ENCODE measurements around the gene NCK2. TPM values are rescaled to one million over a fixed set of nuclear protein-coding genes. Genes with fewer than 3 reads are reported as not detected.

NCK2 gene
- total and polyA plus RNA-seq, 2 of the 4 experiments (the other 2 are of a cell fraction): 15.8 to 22.2 TPM

DNA sequence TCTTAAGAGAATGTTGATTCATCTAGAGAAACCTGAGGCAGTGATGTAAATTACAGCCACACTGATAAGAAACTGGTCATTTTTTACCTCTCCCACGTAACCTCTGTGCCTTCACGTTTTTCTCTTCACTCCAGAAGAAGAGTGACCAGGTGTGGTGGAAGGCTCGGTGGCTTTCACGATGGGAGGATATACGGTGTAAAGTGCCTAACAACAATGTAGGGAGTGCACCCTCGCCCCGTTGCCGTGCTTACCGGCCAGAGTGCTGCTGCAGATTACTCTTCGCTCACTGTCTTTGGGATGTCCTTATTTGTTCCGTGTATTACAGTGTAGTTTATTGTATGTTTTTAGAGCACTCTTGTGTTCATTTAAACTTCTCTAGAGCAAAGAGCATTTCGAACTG, 46.5 kb downstream of the NCK2 start:
- Histone ChIP-seq H2BK5ac (ENCODE audit: low read depth, low read length, poor library complexity, severe bottlenecking) (no peak overlapping the region), H4K20me1 (ENCODE audit: insufficient read depth, low read length) (peaks cover 39% of the 10 kb centered on the region), H3K18ac (ENCODE audit: low read depth, low read length) (no peak overlapping the region), H2AK5ac (ENCODE audit: low read depth, low read length) (no peak overlapping the region), H3K4me3 (ENCODE audit: insufficient read depth, low read depth, low read length) (no peak overlapping the region), H3K36me3 (ENCODE audit: control insufficient read depth, insufficient read depth, low read length) (no peaks in the 10 kb centered on the region), H3K79me1 (ENCODE audit: low read depth in 1 of 2, low read length in 2 of 2) (peaks cover 37 to 75% of the 10 kb centered on the region in 2 experiments), H2AK9ac (replicated peaks; ENCODE audit: low read depth, low read length, poor library complexity) (no peak overlapping the region), H4K8ac (ENCODE audit: low read depth in 2 of 2, low read length in 2 of 2) (no peak overlapping the region), H2AFZ (replicated peaks; ENCODE audit: low read length, poor library complexity) (no peak overlapping the region), H2BK20ac (ENCODE audit: low read depth, low read length) (0 out of 2 replicates have a peak overlapping the region, but pooled peaks have one; percentile 5), H3K4me1 (ENCODE audit: control insufficient read depth, insufficient read depth, low read length) (peaks cover 23% of the 10 kb centered on the region), H4K91ac (ENCODE audit: insufficient read depth, low read depth, low read length) (no peak overlapping the region), H3K4ac (ENCODE audit: low read depth, low read length) (no peak overlapping the region; the same call in 1 of the 2 replicates), H3K56ac (ENCODE audit: extremely low read depth, insufficient read depth, low read length) (no peak overlapping the region), H3K23ac (ENCODE audit: low read depth, low read length) (no peak overlapping the region), H2BK15ac (ENCODE audit: low read depth, low read length) (no peak overlapping the region), H3K4me2 (ENCODE audit: low read depth, low read length) (no peak overlapping the region), H3K27ac (ENCODE audit: insufficient read depth, low read length) (no peak overlapping the region), H3K9me3 (ENCODE audit: control insufficient read depth, insufficient read depth, low read length) (no peaks in the 10 kb centered on the region), H3K27me3 (ENCODE audit: control insufficient read depth, insufficient read depth, low read length) (no peaks in the 10 kb centered on the region), H3K9ac (ENCODE audit: low read depth, low read length) (no peak overlapping the region), H4K5ac (ENCODE audit: low read depth, low read length) (no peak overlapping the region), H2BK120ac (ENCODE audit: low read depth, low read length) (no peak overlapping the region), H3K9me1 (ENCODE audit: insufficient read depth, low read length) (peaks cover 36% of the 10 kb centered on the region), H3K14ac (replicated peaks; ENCODE audit: low read depth, low read length) (no peak overlapping the region)
- no peak for DNase-seq
- intact Hi-C loops (cut with micrococcal nuclease) (no loop called here), dilution Hi-C loops (cut with HindIII; ENCODE audit: low sequenced_read_pairs, unreplicated experiment) (no loop called here), in situ Hi-C loops (cut with MboI; ENCODE audit: low sequenced_read_pairs) (loop anchor here (25.0 kb wide), 1 partner anchor 454 kb away; the partner anchor contains the start of genes C2orf49 and TGFBRAP1)
- TF ChIP-seq USF2 (IDR thresholded peaks at IDR 0.05; ENCODE audit: low read depth, low read length) (no peak), MAZ (IDR thresholded peaks at IDR 0.05; ENCODE audit: borderline replicate concordance, low read depth, low read length) (no peak), CEBPB (IDR thresholded peaks at IDR 0.05; ENCODE audit: low read depth, low read length) (no peak), BHLHE40 (IDR thresholded peaks at IDR 0.05; ENCODE audit: low read depth, low read length) (no peak), MAFK (IDR thresholded peaks at IDR 0.05; ENCODE audit: low read depth, low read length) (no peak), ELK1 (IDR thresholded peaks at IDR 0.05; ENCODE audit: borderline replicate concordance, low read depth, low read length) (no peak), POLR2A (IDR thresholded peaks at IDR 0.05; ENCODE audit: low read depth, low read length) (no peak), CHD1 (IDR thresholded peaks at IDR 0.05; ENCODE audit: low read depth, low read length) (no peak), SMC3 (IDR thresholded peaks at IDR 0.05; ENCODE audit: low read depth, low read length) (no peak), NFE2L2 (IDR thresholded peaks at IDR 0.05; ENCODE audit: low read depth, low read length) (no peak), RCOR1 (IDR thresholded peaks at IDR 0.05; ENCODE audit: insufficient replicate concordance, low read length) (no peak), RFX5 (IDR thresholded peaks at IDR 0.05; ENCODE audit: low read depth, low read length) (no peak), FOS (IDR thresholded peaks at IDR 0.05; ENCODE audit: low read depth, low read length) (no peak), MXI1 (IDR thresholded peaks at IDR 0.05; ENCODE audit: borderline replicate concordance, low read depth, low read length) (no peak), RAD21 (IDR thresholded peaks at IDR 0.05; ENCODE audit: low read length) (no peak)
- TF ChIP-seq, protein P1, sequence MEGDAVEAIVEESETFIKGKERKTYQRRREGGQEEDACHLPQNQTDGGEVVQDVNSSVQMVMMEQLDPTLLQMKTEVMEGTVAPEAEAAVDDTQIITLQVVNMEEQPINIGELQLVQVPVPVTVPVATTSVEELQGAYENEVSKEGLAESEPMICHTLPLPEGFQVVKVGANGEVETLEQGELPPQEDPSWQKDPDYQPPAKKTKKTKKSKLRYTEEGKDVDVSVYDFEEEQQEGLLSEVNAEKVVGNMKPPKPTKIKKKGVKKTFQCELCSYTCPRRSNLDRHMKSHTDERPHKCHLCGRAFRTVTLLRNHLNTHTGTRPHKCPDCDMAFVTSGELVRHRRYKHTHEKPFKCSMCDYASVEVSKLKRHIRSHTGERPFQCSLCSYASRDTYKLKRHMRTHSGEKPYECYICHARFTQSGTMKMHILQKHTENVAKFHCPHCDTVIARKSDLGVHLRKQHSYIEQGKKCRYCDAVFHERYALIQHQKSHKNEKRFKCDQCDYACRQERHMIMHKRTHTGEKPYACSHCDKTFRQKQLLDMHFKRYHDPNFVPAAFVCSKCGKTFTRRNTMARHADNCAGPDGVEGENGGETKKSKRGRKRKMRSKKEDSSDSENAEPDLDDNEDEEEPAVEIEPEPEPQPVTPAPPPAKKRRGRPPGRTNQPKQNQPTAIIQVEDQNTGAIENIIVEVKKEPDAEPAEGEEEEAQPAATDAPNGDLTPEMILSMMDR (conservative IDR thresholded peaks at IDR 0.05; ENCODE audit: low read depth, low read length): no peak
- ChIA-PET CTCF (no interaction called here), POLR2A (ENCODE audit: unreplicated experiment) (no interaction called here)
- no peak for ATAC-seq (ENCODE audit: low read depth)
- no TSS peak for BruUV-seq (replicated peaks)
- WGBS, 2 experiments (ENCODE audit: extremely low coverage in 2 of 2, insufficient read length in 1 of 2): 70% methylated on average over 1 of the region's 12 CpGs; no CpG with 5 or more reads in 1 of the 2 experiments

Measured in IMR-90 (cell line).